ENCODE results near the gene TCTA.

The TCTA gene

DNA sequence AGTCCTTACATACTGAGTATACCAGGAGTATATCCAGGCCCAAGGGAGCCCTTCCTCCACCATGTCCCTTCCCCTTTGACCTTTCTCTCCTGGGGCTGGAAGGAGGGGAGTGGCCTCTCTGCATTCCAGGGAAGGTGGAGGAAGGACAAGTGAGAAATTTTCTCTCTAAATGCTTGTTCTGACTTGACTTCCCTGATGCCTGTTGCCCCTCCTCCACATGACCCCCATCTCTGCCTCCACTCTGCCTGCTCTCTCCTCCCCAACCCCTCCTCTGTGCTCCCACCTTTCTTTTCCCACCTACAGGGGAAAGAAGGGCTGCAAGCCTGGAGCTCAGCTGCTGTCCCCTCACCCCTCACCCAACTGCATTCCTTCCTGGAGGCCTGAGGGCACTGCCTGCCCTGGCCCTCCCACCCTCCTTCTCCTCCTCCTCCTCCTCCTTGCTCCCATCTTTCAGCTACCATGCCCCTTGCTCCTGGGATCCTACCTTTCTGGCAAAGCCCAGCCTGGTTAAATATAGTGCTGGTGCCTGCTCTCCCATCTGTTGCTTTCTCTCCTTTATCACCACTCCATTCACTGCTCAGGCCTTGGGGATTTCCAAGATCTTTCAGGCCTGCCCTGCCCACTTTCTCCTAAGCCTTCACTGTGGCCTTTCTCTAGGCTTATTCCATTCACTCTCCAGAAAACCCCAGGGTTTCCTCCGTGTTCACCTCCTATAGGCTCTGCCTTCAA, 49.4 kb downstream of the TCTA start:
- DNase-seq, result no peak

DNA sequence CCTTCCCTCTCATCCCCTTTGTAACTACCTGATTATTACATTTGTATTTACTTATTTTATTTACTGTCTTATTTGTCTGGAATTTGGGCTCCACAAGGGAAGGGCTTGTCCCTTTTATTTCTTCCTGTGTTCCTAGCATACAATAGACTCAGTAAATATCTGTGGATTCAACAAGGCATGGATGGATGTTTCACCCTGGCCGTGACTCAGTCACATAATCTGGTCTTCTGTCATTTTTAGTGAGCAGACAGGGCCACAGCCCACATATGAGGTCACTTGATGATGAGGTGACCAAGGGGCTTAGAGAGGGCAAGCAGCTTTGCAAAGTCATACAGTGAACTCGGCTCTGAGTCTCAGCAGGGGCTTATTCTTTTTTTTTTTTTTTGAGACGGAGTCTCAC, 50.0 kb downstream of the TCTA start:
- DNase-seq, result no peak

- DNase-seq, result no peak
These were observed 53.2 kb downstream of the TCTA start for GRCh38 chr3:49465270-49466034.

Data from activated CD4-positive, alpha-beta T cell treated with anti-CD3 and anti-CD28 coated beads for 4 hours (primary cell).